GM19395 (cell line): ENCODE data around the gene RTN4R.

ENCODE experiments used
- ATAC-seq: cut with Tn5 transposase; IDR thresholded peaks from one replicate; pipeline ENCODE4 v1.9.1; 2021; ENCODE audit warnings: mild to moderate bottlenecking, moderate library complexity; ENCODE audit not compliant: unreplicated experiment

RTN4R gene

GRCh38 chr22:20231514-20232236, 36.4 kb downstream of the RTN4R start:
- ATAC-seq = no peak

- no peak for ATAC-seq
Measured at GRCh38 chr22:20230777-20231420, 37.2 kb downstream of the RTN4R start.

- no peak for ATAC-seq
Measured at GRCh38 chr22:20229916-20230775, 38.0 kb downstream of the RTN4R start.

- no peak for ATAC-seq
Measured at GRCh38 chr22:20228939-20229272, 39.2 kb downstream of the RTN4R start.

GRCh38 chr22:20228055-20228938, 39.8 kb downstream of the RTN4R start:
- no peak for ATAC-seq

GRCh38 chr22:20227363-20227762, 40.8 kb downstream of the RTN4R start:
- no peak for ATAC-seq

GRCh38 chr22:20226760-20227350, 41.3 kb downstream of the RTN4R start:
- ATAC-seq = no peak

GRCh38 chr22:20226077-20226716, 41.9 kb downstream of the RTN4R start:
- ATAC-seq = no peak

- no peak for ATAC-seq
Measured at GRCh38 chr22:20225693-20225966, 42.5 kb downstream of the RTN4R start.

GRCh38 chr22:20224917-20225692, 43.0 kb downstream of the RTN4R start:
- ATAC-seq = no peak

GRCh38 chr22:20224256-20224626, 43.9 kb downstream of the RTN4R start:
- no peak for ATAC-seq

GRCh38 chr22:20223421-20224255, 44.5 kb downstream of the RTN4R start:
- ATAC-seq = no peak

- ATAC-seq = no peak
Measured at GRCh38 chr22:20222764-20223420, 45.2 kb downstream of the RTN4R start.

- ATAC-seq = no peak
Measured at GRCh38 chr22:20221421-20222340, 46.4 kb downstream of the RTN4R start.

GRCh38 chr22:20220629-20221026, 47.5 kb downstream of the RTN4R start:
- ATAC-seq = no peak

- no peak for ATAC-seq
Measured at GRCh38 chr22:20219667-20220628, 48.2 kb downstream of the RTN4R start.
